ENCODE measurements around the gene PLA2G4E.

DNA sequence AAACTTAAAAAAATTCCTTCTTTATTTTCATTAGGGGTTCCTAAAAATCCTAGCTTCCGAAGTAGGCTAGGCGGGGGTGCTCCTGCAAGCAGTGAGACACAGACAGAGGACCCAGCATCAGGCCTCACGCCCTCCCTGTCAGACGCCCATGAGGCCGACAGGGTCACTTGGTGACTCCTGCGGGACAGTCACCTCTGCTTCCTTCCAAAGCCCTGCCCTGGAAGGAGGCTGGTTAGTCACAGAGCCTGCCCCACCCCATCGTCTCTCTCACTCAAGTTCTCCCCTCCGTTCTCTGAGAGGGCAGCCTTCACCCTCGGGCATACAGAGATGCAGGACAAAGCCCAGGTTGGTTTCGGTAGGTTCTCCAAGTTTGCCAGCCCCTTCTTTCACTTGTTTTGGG lies 87.1 kb downstream of the PLA2G4E start:
- TF ChIP-seq, protein P1, sequence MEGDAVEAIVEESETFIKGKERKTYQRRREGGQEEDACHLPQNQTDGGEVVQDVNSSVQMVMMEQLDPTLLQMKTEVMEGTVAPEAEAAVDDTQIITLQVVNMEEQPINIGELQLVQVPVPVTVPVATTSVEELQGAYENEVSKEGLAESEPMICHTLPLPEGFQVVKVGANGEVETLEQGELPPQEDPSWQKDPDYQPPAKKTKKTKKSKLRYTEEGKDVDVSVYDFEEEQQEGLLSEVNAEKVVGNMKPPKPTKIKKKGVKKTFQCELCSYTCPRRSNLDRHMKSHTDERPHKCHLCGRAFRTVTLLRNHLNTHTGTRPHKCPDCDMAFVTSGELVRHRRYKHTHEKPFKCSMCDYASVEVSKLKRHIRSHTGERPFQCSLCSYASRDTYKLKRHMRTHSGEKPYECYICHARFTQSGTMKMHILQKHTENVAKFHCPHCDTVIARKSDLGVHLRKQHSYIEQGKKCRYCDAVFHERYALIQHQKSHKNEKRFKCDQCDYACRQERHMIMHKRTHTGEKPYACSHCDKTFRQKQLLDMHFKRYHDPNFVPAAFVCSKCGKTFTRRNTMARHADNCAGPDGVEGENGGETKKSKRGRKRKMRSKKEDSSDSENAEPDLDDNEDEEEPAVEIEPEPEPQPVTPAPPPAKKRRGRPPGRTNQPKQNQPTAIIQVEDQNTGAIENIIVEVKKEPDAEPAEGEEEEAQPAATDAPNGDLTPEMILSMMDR (IDR thresholded peaks at IDR 0.05), result no peak
- TF ChIP-seq POLR2A (IDR thresholded peaks at IDR 0.05), result no peak
- TF ChIP-seq POLR2AphosphoS5 (IDR thresholded peaks at IDR 0.05), result peak in 1 of 3 donors; percentile 36
- TF ChIP-seq EP300 (IDR thresholded peaks at IDR 0.05), result no peak
